HepG2 (cell line): ENCODE data around the gene CXCR5. TPM values are rescaled to one million over a fixed set of nuclear protein-coding genes. Genes with fewer than 3 reads are reported as not detected.

Source experiments
- AHR ChIP-seq: IDR thresholded peaks from 2 replicates; pipeline ENCODE4 v1.6.1; 2018; ENCODE audit warnings: missing genetic modification reagents, missing compliant biosample characterization
- CREB1 ChIP-seq, 2 experiments: fragments of 450-650 bp in 1 of 2; IDR thresholded peaks; 2 replicates each; pipeline ENCODE4 v1.6.1; 2016 to 2017; ENCODE audit warnings: control low read depth in 1 of 2, mild to moderate bottlenecking in 1 of 2, missing compliant biosample characterization in 1 of 2, missing genetic modification characterization in 1 of 2
- ESRRA ChIP-seq: sonication (generic); formaldehyde crosslinking; IDR thresholded peaks from 2 replicates; pipeline ENCODE4 v1.5.1; 2020; ENCODE audit warnings: mild to moderate bottlenecking, low read depth, missing genetic modification reagents
- FIP1L1 ChIP-seq: fragments of 200-400 bp; formaldehyde crosslinking; IDR thresholded peaks from 2 replicates; pipeline ENCODE4 v1.6.1; 2018; ENCODE audit warnings: low read depth, mild to moderate bottlenecking, low read length, moderate library complexity, borderline replicate concordance; ENCODE audit not compliant: insufficient read depth
- FOXC1 ChIP-seq: sonication (generic); formaldehyde crosslinking; IDR thresholded peaks from 2 replicates; pipeline ENCODE4 v1.8.0; 2022; ENCODE audit warnings: mild to moderate bottlenecking, missing genetic modification reagents, borderline replicate concordance
- HNF4A ChIP-seq: sonication (generic); formaldehyde crosslinking; IDR thresholded peaks from 2 replicates; pipeline ENCODE4 v1.4.0; 2020; ENCODE audit warnings: missing genetic modification reagents
- KDM1A ChIP-seq: IDR thresholded peaks from 2 replicates; pipeline ENCODE4 v1.6.1; 2016; ENCODE audit warnings: missing compliant biosample characterization
- KLF15 ChIP-seq: sonication (generic); formaldehyde crosslinking; IDR thresholded peaks from 2 replicates; pipeline ENCODE4 v1.8.1; 2023; ENCODE audit warnings: borderline replicate concordance, mild to moderate bottlenecking, inconsistent platforms, missing genetic modification reagents, mixed read lengths
- MED8 ChIP-seq: sonication (generic); formaldehyde crosslinking; IDR thresholded peaks from 2 replicates; pipeline ENCODE4 v1.8.1; 2023; ENCODE audit warnings: mild to moderate bottlenecking, missing genetic modification reagents; ENCODE audit not compliant: insufficient replicate concordance
- NCOA2 ChIP-seq: sonication (generic); formaldehyde crosslinking; IDR thresholded peaks from 2 replicates; pipeline ENCODE4 v1.8.0; 2022; ENCODE audit warnings: inconsistent platforms
- NFYB ChIP-seq: sonication (generic); formaldehyde crosslinking; IDR thresholded peaks from 2 replicates; pipeline ENCODE4 v1.4.0; 2020; ENCODE audit warnings: missing genetic modification reagents
- PCBP1 ChIP-seq: fragments of 200-400 bp; formaldehyde crosslinking; IDR thresholded peaks from 2 replicates; pipeline ENCODE4 v1.6.1; 2017; ENCODE audit warnings: mild to moderate bottlenecking, low read depth, low read length, borderline replicate concordance
- SATB2 ChIP-seq: sonication (generic); formaldehyde crosslinking; IDR thresholded peaks from 2 replicates; pipeline ENCODE4 v1.5.0; 2020; ENCODE audit warnings: missing genetic modification reagents
- STAG1 ChIP-seq: sonication (generic); formaldehyde crosslinking; IDR thresholded peaks from 2 replicates; pipeline ENCODE4 v1.4.0; 2020; ENCODE audit warnings: missing genetic modification reagents
- SYNCRIP ChIP-seq: fragments of 200-400 bp; formaldehyde crosslinking; IDR thresholded peaks from 2 replicates; pipeline ENCODE4 v1.6.1; 2018; ENCODE audit warnings: mild to moderate bottlenecking, low read depth, low read length; ENCODE audit not compliant: insufficient read depth
- TEAD2 ChIP-seq: sonication (generic); formaldehyde crosslinking; IDR thresholded peaks from 2 replicates; pipeline ENCODE4 v1.9.0; 2021; ENCODE audit warnings: missing genetic modification reagents
- THAP8 ChIP-seq: sonication (generic); formaldehyde crosslinking; IDR thresholded peaks from 2 replicates; pipeline ENCODE4 v1.5.1; 2020; ENCODE audit warnings: missing genetic modification reagents, mild to moderate bottlenecking, borderline replicate concordance
- ZNF207 ChIP-seq: fragments of 450-650 bp; IDR thresholded peaks from 2 replicates; pipeline ENCODE4 v1.6.1; 2016; ENCODE audit warnings: antibody characterized with exemption, borderline replicate concordance
- ZSCAN31 ChIP-seq: sonication (generic); formaldehyde crosslinking; IDR thresholded peaks from 2 replicates; pipeline ENCODE4 v1.5.0; 2020; ENCODE audit warnings: low read depth, mild to moderate bottlenecking, missing genetic modification reagents
- polyA plus RNA-seq, 8 experiments: library from polyadenylated mRNA; depleted of rRNA in 3 of 8; stranded (reverse) in 7 of 8; unstranded in 1 of 8; fragments of >200 nt; fragmentation: Illumina TruSeq in 4 of 8; extraction: Trizol in 4 of 8; gene quantifications; 2 replicates each; pipeline versions ENCODE4 v1.2.1 to v1.2.3, GENCODE V29; 2011 to 2016; ENCODE audit warnings: low read depth in 4 of 8, missing spikeins in 1 of 8, mixed read lengths in 1 of 8; ENCODE audit not compliant: insufficient read depth in 1 of 8
- total RNA-seq, 5 experiments: library from RNA; depleted of rRNA; stranded (reverse); fragments of >200 nt; fragmentation: Illumina TruSeq; extraction: Trizol; gene quantifications; 2 replicates each; pipeline ENCODE4 v1.2.3, GENCODE V29; 2016; ENCODE audit warnings: low read depth in 1 of 5
- TF ChIP-seq, protein P1 (sequence below), 2 experiments: sonication (generic) in 1 of 2; formaldehyde crosslinking in 1 of 2; IDR thresholded peaks; 2 replicates each; pipeline versions ENCODE4 v1.4.0 to v1.6.1; 2018 to 2020; ENCODE audit warnings: missing genetic modification reagents in 2 of 2, borderline replicate concordance in 1 of 2, low read depth in 1 of 2, mild to moderate bottlenecking in 1 of 2, missing biosample characterization in 1 of 2
- TF ChIP-seq, protein P2 (sequence below): sonication (generic); formaldehyde crosslinking; IDR thresholded peaks from 2 replicates; pipeline ENCODE4 v1.4.0; 2020; ENCODE audit warnings: missing genetic modification reagents
- TF ChIP-seq, protein P3 (sequence below): IDR thresholded peaks from 2 replicates; pipeline ENCODE4 v1.6.1; 2012; ENCODE audit warnings: low read depth, low read length, improper control_type of control experiment

Gene CXCR5
- total and polyA plus RNA-seq, 2 of the 13 experiments (the other 11 are each of a cell fraction or from before 2014, with no cell fraction given), result not detected

DNA sequence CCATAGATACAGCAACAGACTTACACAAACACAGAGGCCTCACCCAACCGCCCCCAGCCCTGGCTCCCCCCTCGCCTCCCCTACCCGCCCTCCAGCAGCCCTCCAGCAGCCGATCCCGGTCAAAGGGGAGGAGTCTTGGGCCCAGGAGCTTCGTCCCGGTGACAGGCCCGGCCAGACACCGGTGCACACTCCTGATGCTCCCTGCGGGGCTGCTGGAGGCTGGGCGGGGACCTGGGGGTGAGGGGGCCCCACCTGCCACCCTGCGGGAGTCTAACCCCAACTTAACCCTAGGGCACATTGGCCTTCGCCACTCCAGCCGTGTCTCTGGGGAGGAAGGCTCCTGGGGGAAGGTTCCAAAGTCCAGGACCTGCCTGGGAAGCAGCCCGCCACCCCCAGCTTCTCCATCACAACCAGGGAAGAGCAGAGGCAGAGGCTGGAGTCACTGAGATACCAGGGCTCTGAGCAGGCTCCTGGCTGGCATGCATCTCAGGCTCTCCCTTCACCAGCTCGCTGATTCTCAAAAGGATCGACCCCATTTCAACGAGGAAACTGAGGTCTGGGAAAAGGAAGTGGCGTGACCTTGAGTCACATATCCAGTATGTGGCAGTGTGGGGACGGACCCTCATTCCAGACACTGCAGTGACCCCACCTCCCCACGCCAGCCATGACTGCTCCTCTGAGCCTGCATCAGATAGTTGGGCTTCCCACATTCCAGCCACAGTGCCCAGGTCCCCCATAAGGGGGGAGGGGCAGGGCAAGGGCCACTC is 27.6 kb downstream of the CXCR5 start (continued):
- TF ChIP-seq, protein P1, sequence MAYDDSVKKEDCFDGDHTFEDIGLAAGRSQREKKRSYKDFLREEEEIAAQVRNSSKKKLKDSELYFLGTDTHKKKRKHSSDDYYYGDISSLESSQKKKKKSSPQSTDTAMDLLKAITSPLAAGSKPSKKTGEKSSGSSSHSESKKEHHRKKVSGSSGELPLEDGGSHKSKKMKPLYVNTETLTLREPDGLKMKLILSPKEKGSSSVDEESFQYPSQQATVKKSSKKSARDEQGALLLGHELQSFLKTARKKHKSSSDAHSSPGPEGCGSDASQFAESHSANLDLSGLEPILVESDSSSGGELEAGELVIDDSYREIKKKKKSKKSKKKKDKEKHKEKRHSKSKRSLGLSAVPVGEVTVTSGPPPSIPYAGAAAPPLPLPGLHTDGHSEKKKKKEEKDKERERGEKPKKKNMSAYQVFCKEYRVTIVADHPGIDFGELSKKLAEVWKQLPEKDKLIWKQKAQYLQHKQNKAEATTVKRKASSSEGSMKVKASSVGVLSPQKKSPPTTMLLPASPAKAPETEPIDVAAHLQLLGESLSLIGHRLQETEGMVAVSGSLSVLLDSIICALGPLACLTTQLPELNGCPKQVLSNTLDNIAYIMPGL (CRISPR knock-in tag; IDR thresholded peaks at IDR 0.05; ENCODE audit: borderline replicate concordance in 1 of 2, low read depth in 1 of 2), result peak in 1 of 2 experiments; percentile 8; a peak in 1 of 4 replicates
- TF ChIP-seq SYNCRIP, result no peak
- no peak for TF ChIP-seq NFYB (CRISPR knock-in tag)
- no peak for TF ChIP-seq MED8 (CRISPR knock-in tag)
- no peak for TF ChIP-seq TEAD2 (CRISPR knock-in tag)
- TF ChIP-seq, protein P2, sequence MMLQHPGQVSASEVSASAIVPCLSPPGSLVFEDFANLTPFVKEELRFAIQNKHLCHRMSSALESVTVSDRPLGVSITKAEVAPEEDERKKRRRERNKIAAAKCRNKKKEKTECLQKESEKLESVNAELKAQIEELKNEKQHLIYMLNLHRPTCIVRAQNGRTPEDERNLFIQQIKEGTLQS (CRISPR knock-in tag), result 0 out of 2 replicates have a peak, but pooled peaks have one; percentile 20
- TF ChIP-seq STAG1 (CRISPR knock-in tag), result no peak
- TF ChIP-seq ESRRA (CRISPR knock-in tag), result no peak; the same call in 1 of the 2 replicates
- TF ChIP-seq, protein P3, sequence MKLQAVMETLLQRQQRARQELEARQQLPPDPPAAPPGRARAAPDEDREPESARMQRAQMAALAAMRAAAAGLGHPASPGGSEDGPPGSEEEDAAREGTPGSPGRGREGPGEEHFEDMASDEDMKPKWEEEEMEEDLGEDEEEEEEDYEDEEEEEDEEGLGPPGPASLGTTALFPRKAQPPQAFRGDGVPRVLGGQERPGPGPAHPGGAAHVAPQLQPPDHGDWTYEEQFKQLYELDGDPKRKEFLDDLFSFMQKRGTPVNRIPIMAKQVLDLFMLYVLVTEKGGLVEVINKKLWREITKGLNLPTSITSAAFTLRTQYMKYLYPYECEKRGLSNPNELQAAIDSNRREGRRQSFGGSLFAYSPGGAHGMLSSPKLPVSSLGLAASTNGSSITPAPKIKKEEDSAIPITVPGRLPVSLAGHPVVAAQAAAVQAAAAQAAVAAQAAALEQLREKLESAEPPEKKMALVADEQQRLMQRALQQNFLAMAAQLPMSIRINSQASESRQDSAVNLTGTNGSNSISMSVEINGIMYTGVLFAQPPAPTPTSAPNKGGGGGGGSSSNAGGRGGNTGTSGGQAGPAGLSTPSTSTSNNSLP, result no peak
- TF ChIP-seq SATB2 (CRISPR knock-in tag), result no peak
- TF ChIP-seq THAP8, result no peak
- 0 out of 2 replicates have a peak, but pooled peaks have one; percentile 51 for TF ChIP-seq NCOA2 (CRISPR knock-in tag)
- TF ChIP-seq ZSCAN31 (CRISPR knock-in tag), result no peak
- TF ChIP-seq FIP1L1, result no peak
- TF ChIP-seq CREB1 (IDR thresholded peaks at IDR 0.05), result no peak
- TF ChIP-seq CREB1 (CRISPR knock-in tag; IDR thresholded peaks at IDR 0.05), result no peak
- TF ChIP-seq KLF15 (CRISPR knock-in tag), result no peak; the same call in 1 of the 2 replicates
- TF ChIP-seq HNF4A (CRISPR knock-in tag), result peak; percentile 92
- no peak for TF ChIP-seq KDM1A (CRISPR knock-in tag)
- 0 out of 2 replicates have a peak, but pooled peaks have one; percentile 74 for TF ChIP-seq PCBP1
- peak; percentile 57; the same call in 1 of the 2 replicates for TF ChIP-seq FOXC1 (CRISPR knock-in tag)
- no peak for TF ChIP-seq AHR (CRISPR knock-in tag)
- no peak for TF ChIP-seq ZNF207
